ENCODE measurements around the gene CCL3. TPM values are rescaled to one million over a fixed set of nuclear protein-coding genes. Genes with fewer than 3 reads are reported as not detected.
"Not testable (repeated sequence)": the region's sequence is repeated elsewhere in the genome, so short reads cannot be mapped to it uniquely, and the experiment has no call there.

CCL3 gene
- 1 to 10 TPM; 2.0 to 2.6 TPM for total RNA-seq
- long read RNA-seq, donor 1, partial matches to known transcripts, result 0 of 1 reads
- long read RNA-seq, donor 1, other reads (novel, unspliced or antisense), result 0 of 1 reads
- long read RNA-seq, donor 2, partial matches to known transcripts, result 1 of 1 reads
- long read RNA-seq, donor 2, other reads (novel, unspliced or antisense), result 0 of 1 reads

DNA sequence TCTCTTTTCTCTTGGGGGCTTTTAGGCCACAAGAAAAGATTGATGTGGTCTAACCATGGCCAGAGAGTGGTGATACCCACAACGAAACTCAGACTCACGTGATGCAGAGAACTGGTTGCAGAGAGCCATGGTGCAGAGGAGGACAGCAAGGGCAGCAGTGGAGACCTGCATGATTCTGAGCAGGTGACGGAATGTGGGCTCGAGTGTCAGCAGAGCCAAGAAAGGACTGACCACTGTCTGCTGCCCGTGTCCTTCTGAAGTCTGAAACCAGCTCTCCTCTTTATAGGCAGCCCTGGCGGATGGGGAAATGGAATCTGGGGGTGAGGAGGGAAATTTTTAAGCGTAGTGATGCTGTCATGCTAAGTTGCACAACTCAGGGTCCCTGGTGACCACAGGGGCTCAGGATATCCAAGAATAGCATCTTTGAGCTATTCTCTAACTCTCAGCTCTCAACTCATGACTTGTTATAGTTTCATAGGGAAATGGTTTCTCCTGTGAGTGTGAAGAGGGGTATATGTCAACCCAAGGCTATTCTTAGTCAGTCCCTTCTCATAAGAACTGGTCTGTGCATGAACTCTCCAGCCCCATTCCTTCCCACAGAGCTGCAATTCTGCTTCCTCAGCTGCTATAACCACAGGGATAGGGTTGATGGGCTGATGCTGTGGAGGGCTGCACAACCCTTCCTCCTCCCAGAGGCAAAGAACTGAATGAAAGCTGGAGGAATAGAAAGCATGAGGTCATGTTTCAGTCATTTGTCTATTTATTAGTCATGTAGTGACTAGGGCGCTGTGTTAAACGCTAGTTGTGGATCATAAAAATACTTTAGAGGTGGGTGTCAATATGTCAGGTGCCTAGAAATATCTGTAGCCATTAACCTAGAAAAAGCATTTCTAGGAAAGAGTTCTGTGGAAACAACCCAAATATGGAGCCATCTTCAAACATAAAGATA, at the start of gene CCL3:
CCL3 (minus strand) TSS at position 256 of the 949 bp plus-strand sequence; CDS start at position 171, 85 bp downstream.
- no peak for DNase-seq (ENCODE audit: low spot score)
- intact Hi-C loops (cut with DNase I), result no loop called here

DNA sequence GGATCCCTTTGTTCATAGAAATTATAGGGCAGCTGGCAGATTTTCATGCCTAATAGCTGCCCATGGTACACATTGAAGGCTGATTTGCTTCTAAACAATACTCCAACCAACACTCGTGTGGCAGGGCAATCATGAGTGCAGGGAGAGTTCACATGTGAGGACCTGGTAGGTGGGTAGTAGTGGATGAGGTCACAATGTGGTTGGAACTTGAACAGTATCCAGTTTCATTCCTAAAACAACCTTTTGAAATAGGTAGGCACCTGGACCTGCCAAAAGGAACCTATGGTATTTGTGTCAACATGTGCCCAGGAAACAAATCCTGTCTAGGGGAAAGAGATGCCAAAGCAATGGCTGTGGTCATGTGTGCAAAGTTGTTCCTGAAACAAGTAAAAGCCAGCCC, 46.5 kb upstream of the CCL3 start:
- intact Hi-C loops (cut with DNase I), result no loop called here
- no peak for DNase-seq (ENCODE audit: low spot score)

DNA sequence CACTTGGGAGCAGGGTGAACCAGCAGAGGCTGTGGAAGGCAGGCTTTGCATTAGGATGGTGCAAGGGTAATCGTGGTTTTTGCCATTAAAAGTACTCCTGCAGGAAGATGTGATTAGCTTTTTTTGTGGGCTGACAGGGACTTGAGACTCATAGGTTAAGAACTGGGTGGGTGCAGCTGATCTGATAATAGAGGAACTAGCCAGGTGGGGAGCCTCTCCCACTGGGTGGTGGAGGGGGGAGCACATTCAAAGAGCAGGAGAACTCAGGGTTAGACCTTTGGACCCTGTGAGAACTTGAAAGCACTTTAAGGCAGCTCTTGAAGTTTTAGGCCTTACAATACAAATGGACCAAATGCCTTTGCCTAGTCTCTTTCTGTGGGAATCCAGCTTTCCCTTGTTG, 46.1 kb upstream of the CCL3 start:
- no peak for DNase-seq (ENCODE audit: low spot score)
- intact Hi-C loops (cut with DNase I), result no loop called here

DNA sequence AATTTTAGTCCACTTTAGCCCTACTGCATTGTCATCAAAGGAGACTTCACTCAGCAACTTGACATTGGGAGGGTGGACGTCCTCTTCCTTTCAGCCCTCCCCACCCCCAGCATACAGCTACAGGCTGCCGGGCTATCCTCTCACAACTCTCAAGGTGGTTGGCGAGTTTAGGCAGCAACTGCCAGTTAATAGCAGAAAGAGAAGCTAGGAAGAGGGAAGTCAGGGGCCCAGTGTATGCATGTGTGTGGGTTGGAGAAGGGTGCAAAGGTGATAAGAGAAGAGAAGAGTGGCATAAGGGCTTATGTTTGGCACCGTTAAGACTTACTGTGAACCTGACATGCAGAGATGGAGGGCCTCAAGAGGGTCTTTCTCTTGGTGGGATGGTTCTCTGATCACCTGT, 45.5 kb upstream of the CCL3 start:
- intact Hi-C loops (cut with DNase I), result no loop called here
- DNase-seq (ENCODE audit: low spot score), result no peak

DNA sequence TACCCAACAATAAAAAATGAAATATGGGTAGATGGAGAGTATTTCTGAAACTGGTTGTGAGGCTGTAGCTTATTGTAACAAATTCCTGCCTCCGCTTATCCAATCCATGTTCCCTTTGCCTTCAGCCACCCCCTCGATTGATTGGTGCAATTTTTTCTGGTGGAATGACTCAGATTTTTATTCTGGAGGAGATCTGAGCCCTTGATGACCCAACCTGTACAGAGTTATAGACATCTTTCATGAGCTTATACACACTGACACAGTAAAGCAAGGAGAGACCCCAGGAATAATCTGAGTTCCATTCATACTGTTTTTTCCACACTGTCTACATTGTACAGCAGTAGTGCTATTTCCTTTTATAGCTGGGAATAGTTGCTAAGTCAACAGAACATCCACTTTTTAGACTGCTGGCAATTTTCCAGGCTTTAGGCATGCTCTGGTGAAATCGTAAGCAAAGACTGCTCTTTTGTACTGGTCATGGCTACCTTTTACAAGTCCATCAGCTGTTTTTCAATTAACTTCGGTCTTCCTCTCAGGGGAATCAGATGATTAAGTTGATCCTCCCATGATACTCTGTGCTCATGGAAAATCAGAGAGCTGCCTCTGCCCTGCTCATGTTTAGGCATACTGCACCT, 43.8 kb upstream of the CCL3 start:
- intact Hi-C loops (cut with DNase I), result no loop called here
- DNase-seq (ENCODE audit: low spot score), result no peak

DNA sequence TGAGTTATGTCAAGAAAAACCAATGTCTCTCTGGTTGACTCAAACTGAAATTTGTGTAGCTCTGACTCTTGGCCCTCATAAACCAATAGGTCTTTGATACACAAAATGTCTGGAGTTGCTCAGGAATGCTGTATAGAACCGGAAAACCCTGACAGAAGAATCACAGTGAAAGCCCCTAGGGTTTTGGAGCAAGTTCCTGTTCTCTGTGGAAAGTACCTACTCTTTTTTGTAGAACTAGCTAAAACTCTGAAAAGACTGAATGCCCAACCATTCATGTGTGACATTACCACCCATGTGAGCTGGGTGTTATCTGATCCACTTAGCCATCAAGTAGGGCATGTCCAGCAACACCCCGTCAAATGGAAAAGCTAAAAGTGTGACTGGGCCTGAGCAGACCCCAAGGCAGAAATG, 42.5 kb upstream of the CCL3 start:
- intact Hi-C loops (cut with DNase I), result no loop called here
- no peak for DNase-seq (ENCODE audit: low spot score)

DNA sequence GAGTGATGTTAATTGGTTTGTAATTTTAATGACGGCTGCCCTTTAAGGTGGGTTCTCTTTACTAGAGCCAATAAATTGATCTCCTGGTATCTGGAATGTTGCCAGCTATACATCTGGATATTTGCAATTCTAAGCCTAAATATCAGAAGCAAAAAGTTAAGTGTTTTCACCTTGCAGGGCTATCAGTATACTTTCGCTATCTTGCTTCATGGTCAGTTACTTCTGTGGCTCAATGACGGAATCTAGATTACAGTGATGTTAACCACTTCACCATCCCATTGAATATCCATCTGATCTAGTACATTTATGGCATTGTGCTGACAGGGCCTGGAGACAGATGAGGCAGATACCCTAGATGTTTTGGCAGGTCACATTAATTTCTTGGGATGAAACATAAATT, 42.0 kb upstream of the CCL3 start:
- intact Hi-C loops (cut with DNase I), result no loop called here
- no peak for DNase-seq (ENCODE audit: low spot score)

DNA sequence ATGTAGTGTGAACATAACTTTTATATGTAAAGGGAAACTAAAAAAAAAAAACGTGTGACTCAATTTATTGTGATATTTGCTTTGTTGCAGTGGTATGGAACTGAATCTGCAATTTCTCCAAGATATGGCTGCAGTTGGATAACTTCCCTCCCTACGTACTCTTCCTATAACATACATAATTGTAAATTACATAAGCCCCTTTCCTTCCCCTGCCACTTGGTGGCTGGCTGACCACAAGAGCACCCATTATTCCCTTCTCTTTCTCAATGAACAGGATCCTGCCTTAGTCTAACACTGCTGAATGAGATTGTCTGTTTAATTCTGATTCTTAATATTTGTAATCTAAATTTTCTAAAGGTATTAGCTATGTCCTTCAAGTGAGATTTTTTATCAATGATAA, 41.5 kb upstream of the CCL3 start:
- intact Hi-C loops (cut with DNase I), result no loop called here

DNA sequence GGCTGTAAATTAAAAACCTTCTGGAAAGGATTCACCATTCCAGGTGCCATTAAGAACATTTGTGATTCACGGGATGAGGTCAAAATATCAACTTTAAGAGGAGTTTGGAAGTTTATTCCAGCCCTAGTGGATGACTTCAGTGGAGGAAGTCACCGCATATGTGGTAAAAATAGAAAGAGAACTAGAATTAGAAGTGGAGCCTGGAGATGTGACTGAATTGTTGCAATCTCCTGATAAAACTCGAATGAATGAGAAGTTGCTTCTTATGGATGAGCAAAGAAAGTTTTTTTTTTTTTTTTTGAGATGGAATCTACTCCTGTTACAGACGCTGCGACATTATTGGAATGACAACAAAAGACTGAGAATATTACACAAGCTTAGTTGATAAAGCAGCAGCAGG, 40.4 kb upstream of the CCL3 start:
- intact Hi-C loops (cut with DNase I), result no loop called here
- no peak for DNase-seq (ENCODE audit: low spot score)

More for the DNA sequence above, 41.5 kb upstream of the CCL3 start:
- no peak for DNase-seq (ENCODE audit: low spot score)

DNA sequence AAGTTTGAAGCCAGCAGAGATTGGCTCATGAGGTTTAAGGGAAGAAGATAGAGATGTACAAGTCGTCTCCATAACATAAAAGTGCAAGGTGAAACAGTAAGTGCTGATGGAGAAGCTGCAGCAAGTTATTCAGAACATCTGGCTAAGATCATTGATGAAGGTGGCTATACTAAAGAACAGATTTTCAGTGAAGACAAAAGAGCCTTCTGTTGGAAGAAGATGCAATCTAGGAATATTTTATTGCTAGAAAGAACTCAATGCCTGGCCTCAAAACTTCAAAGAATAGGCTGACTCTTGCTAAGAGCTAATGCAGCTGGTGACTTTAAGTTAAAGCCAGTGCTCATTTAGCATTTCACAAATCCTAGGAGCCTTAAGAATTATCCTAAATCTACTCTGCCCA, 39.7 kb upstream of the CCL3 start:
- intact Hi-C loops (cut with DNase I), result no loop called here
- no peak for DNase-seq (ENCODE audit: low spot score)

DNA sequence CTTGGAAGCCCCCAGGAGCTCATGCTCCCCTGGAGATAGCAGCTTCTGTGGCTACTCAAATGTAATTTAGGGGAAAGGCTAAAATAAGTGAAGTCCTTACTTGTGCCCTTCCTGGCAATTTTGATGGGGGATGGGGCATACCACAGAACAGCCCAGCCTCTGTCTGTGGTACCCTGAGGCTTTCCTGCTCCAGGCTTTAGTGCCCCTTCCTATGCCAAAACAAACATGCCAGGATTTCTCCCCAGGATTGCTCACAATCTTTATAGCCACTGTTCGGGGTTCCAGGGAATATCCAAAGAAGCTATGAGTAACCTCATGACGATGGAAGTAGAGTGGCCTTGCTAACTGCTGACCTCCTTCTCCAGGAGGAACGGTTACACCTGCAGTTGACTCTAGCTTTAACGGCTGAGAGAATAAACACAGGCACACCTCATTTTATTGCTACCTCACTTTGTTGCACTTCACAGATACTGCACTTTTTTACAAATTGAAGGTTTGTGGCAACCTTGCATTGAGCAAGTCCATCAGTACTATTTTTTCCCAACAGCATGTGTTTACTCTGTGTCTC, 38.6 kb upstream of the CCL3 start:
- DNase-seq (ENCODE audit: low spot score), result no peak
- intact Hi-C loops (cut with DNase I), result no loop called here

DNA sequence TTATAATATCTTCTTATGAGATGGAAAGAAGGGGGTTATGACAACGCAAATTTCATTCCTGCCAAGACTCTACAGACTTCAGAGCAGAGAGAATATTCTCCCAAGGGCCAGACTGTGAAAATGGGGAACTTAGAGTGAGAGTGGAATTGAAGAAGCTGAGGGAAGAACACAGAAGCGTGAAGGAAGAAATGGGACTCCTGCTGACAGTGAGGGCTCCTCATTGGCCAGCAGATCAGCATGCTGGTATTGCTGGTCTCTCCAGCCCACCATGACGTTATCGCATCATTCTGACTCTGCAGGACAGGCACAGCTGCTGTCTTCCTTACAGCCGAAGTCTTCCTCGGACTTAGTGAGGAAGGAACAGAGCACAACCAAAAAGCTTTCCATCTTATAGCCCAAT, 38.0 kb upstream of the CCL3 start:
- intact Hi-C loops (cut with DNase I), result no loop called here
- DNase-seq (ENCODE audit: low spot score), result no peak

DNA sequence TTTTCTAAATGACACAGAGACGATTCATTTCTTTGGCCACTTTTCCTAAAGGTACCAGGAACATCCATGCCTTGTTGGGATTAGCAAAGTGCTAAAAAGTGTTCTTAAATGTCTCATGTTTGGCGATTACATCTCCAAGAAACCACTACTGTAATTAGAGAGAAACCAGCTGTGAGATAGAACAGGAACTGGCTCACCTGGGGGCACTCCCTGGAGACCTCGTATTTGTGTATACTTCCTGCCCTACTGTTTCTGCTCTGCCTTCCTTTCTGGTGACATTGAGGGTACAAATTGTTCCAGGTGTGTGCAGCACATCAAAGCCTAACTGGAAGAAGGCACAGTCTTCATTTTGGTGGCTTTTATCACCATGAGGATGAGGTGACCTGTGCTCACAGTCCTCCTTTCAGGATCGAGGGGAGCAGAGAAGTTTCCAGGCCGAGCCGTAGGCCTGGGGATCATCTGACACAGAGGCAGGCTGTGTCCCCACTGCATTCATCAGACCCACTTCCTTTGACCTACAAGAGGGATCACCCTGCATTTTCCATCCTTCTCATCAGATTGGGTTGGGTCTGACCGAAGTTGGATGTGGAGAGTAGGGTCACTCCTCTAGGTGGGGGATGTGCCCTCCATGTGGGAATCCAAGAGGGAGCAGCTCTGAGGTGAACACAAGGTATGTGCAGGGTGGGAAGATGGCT, 37.4 kb upstream of the CCL3 start:
- intact Hi-C loops (cut with DNase I), result no loop called here
- no peak for DNase-seq (ENCODE audit: low spot score)

DNA sequence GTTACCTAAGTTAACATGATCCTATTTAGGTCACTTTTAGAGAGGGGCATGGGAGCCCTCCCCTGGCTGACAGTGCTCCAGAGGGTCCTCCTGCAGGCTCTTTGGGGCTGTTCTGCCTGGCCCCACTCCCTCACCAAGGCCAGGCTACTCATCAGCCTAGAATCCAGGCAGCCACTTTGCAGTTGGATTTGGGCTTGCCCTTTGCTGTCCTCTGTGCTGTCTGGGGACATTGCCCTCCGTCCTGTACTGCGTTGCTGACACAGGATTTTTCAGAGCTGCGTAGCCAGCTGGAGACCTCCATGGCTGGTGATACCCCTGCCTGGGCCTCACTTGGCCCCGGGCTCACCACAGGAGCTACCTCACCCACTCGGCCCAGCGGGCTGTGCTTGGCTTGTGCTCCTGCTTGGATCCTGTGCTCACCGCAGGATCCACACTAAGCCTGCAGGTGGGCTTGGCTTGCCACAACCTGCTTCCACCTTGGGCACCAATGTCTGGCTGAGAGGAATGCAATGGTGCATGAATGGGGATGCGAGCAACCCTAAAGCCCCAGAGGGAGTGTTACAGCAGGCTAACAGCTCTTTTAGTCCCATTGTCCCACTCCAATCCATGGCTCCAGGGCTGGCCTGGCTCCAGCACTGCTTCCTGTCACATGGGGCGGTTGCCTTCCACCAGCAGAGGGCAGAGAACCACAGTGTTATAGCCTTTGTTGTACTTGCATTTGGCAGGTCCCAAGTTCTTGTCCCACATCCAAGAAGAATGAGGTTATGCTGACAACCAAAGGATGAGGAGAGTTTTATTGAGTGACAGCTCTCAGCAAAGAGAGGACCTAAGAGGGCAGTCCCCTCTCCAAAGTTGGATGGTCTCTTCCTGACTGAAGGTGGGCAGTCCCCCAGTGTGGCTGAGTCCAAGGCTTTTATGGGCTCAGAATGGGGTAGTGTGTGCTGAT, 35.2 kb upstream of the CCL3 start:
- DNase-seq (ENCODE audit: low spot score), result no peak
- intact Hi-C loops (cut with DNase I), result loop anchor here in 1 of 2 donors (1.0 kb wide), 1 partner anchor 26 kb away; no protein-coding TSS in a partner anchor

DNA sequence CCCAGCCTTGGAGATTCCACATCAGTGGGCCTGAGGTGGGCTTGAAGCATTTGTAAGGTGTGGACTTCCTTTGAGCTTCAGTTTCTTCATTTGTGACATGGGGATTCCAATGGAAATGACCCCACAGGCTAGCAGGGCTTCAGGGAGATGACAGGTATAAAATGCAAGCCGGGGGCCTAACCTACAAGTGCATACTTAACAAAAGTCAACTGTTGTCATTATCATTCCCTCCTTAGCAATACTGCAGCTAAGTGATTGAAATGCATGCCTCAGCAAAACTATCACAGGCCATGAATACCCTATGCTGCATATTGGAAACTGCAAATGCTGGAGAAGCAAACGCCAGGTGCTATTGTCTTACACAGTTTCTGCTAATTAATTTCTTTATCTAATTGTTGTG, 33.5 kb upstream of the CCL3 start:
- DNase-seq (ENCODE audit: low spot score), result no peak
- intact Hi-C loops (cut with DNase I), result no loop called here

DNA sequence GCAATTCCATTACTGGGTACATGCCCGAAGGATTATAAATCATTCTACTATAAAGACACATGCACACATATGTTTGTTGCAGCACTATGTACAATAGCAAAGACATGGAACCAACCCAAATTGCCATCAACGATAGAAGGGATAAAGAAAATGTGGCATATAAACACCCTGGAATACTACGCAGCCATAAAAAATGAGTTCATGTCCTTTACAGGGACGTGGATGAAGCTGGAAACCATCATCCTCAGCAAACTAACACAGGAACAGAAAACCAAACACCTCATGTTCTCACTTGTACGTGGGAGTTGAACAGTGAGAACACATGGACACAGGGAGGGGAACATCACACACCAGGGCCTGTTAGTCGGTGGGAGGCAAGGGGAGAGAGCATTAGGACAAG, 31.2 kb upstream of the CCL3 start:
- intact Hi-C loops (cut with DNase I); DNase-seq (ENCODE audit: low spot score): not testable (repeated sequence)

DNA sequence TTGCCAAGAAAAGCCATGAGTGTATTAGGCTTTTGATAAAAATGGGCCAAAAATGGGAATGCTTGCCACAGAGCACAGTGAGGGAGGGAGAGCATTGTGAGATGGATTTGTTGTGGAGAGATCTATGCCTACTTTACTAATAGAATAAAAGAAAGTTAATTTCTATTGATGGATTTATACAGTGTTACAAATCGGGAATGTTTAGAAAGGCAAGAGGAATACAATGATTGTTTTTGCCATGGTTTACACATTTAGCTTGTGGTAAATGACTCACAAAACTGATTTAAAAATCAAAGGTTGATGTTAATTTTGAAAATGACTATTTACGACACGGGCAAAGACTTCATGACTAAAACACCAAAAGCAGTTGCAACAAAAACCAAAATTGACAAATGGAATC, 30.3 kb upstream of the CCL3 start:
- no peak for DNase-seq (ENCODE audit: low spot score)
- intact Hi-C loops (cut with DNase I), result no loop called here

Measured in posterior vena cava (tissue), 2 donors.